T-cell (primary cell): ENCODE measurements around the gene TMEM80. TPM values are rescaled to one million over a fixed set of nuclear protein-coding genes. Genes with fewer than 3 reads are reported as not detected.
"Not testable (repeated sequence)": the region's sequence is repeated elsewhere in the genome, so short reads cannot be mapped to it uniquely, and the experiment has no call there.

Source experiments
- ATAC-seq, 4 experiments: fragments of 200-7000 bp in 3 of 4; fragments of 150-1000 bp in 1 of 4; cut with Tn5 transposase; replicated peaks in 1 of 4; 1 replicate in 3 of 4; 2 replicates in 1 of 4; pipeline ENCODE4 v1.10.0; 2021; ENCODE audit warnings: moderate library complexity in 3 of 4, mild to moderate bottlenecking in 2 of 4, moderate number of reproducible peaks in 1 of 4
- CTCF ChIA-PET, 2 donors: fragments of 300-600 bp; sonication (Branson Sonifier 250); formaldehyde crosslinking; loops; one replicate each; lab custom pipeline; 2022; ENCODE audit warnings: antibody characterized with exemption in 2 of 2; lab: Charles Lee
- POLR2A ChIA-PET, 2 donors: fragments of 300-600 bp; sonication (Branson Sonifier 250); formaldehyde crosslinking; loops; one replicate each; lab custom pipeline; 2022; ENCODE audit warnings: antibody characterized with exemption in 2 of 2; lab: Charles Lee
- DNase-seq, 35 experiments: peaks; one replicate each; pipeline versions ENCODE4 v3.0.0 to v3.0.0-alpha.2; 2013 to 2023
- H3K27ac ChIP-seq: one replicate; pipeline ENCODE4 v1.5.1; 2013; ENCODE audit warnings: low read length
- H3K27me3 ChIP-seq, 2 experiments: replicated peaks in 1 of 2; 1 replicate in 1 of 2; 2 replicates in 1 of 2; pipeline versions ENCODE4 v1.6.1 to v1.7.0; 2013; ENCODE audit warnings: low read length in 1 of 2, mixed read lengths in 1 of 2; ENCODE audit not compliant: control insufficient read depth in 2 of 2, insufficient read depth in 2 of 2; ENCODE audit errors: extremely low read depth in 1 of 2
- H3K36me3 ChIP-seq, 2 donors: 1 replicate in 1 of 2; 2 replicates in 1 of 2; pipeline versions ENCODE4 v1.6.1 to v1.7.0; 2013; ENCODE audit warnings: low read length in 1 of 2; ENCODE audit not compliant: control insufficient read depth in 2 of 2, insufficient read depth in 1 of 2; ENCODE audit errors: extremely low read depth in 1 of 2
- H3K4me1 ChIP-seq, 2 experiments: 1 replicate in 1 of 2; 2 replicates in 1 of 2; pipeline versions ENCODE4 v1.6.1 to v1.7.0; 2013; ENCODE audit warnings: low read length in 2 of 2, mixed read lengths in 1 of 2; ENCODE audit not compliant: insufficient read depth in 2 of 2, control insufficient read depth in 1 of 2; ENCODE audit errors: extremely low read depth in 1 of 2
- H3K4me3 ChIP-seq, 2 donors: 1 replicate in 1 of 2; 2 replicates in 1 of 2; pipeline versions ENCODE4 v1.5.1 to v1.7.0; 2013; ENCODE audit warnings: mild to moderate bottlenecking in 2 of 2, low read length in 1 of 2, moderate library complexity in 1 of 2; ENCODE audit not compliant: control insufficient read depth in 1 of 2; ENCODE audit errors: extremely low read depth in 1 of 2
- H3K9me3 ChIP-seq: 2 replicates; pipeline ENCODE4 v1.7.0; 2013
- H3K27ac Mint-ChIP-seq, 2 donors: one replicate each; pipeline ENCODE4 v1.8.0; 2020 to 2021; ENCODE audit warnings: mild to moderate bottlenecking in 2 of 2, mixed read lengths in 2 of 2
- H3K27me3 Mint-ChIP-seq, 2 donors: one replicate each; pipeline ENCODE4 v1.8.0; 2021 to 2022; ENCODE audit warnings: mixed read lengths in 2 of 2
- H3K36me3 Mint-ChIP-seq: one replicate; pipeline ENCODE4 v1.8.0; 2021; ENCODE audit warnings: mixed read lengths
- H3K4me1 Mint-ChIP-seq, 3 donors: one replicate each; pipeline ENCODE4 v1.8.0; 2020 to 2022; ENCODE audit warnings: mixed read lengths in 3 of 3, mild to moderate bottlenecking in 1 of 3
- H3K4me3 Mint-ChIP-seq, 3 donors: one replicate each; pipeline ENCODE4 v1.8.0; 2020 to 2022; ENCODE audit warnings: mild to moderate bottlenecking in 3 of 3, mixed read lengths in 3 of 3, moderate library complexity in 3 of 3
- H3K9me3 Mint-ChIP-seq, 3 donors: one replicate each; pipeline ENCODE4 v1.8.0; 2020 to 2022; ENCODE audit warnings: mixed read lengths in 3 of 3
- WGBS: methylation state at CpG from one replicate; pipeline ENCODE4 v1.1.5; 2013; ENCODE audit warnings: missing lambda C conversion rate; ENCODE audit not compliant: insufficient coverage; 5-methylcytosine and 5-hydroxymethylcytosine counted together
- total RNA-seq, 35 experiments: library from RNA in 6 of 35; stranded (reverse) in 6 of 35; fragments of 120-200 nt in 1 of 35; gene quantifications; one replicate each; pipeline versions ENCODE4 v1.2.1 to v1.2.4 and lab custom pipeline; 2013 to 2026

TMEM80 gene
- total RNA-seq, 5 donors from 2014 or later (not counting 1 experiment from before 2014, with no cell fraction given): 21.2 to 43.9 (median 42.4) TPM

DNA sequence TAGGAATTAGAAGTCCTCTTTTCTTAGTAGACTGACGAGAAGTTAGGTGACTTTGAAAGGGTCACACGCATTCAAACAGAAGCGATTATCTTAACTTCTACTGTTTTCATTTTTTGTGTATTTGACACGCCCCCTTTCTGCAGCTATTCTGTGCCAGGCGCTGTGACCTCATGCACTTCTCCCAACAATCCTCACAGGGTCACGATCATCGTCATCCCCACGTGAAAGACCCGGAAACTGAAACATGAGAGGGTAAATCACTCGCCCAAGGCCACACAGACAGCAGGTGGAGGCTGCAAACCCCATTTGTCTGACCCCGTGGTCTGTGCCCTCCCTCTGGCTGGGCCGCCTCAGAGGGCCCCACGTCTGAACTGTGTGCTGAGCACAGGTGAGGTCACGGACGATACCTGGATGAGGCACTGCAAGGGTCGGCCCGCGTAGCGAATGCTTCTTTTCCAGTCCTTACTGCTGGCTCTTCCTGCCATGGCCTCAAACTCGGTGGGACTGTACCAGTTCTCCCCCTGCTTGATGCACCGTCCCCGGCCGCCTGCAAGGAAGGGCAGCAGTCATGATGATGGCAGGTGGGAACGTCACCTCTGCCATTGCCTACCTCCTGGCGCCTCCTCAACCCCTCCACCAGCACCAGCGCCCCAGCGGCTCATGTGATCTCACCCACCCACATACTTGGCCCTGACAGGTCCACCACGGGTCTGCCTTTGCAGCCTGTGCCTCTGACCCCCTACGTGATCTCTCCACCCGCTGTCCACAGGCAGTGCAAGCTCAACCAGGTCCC lies 9.0 kb upstream of the TMEM80 start:
- no peak for DNase-seq
- Mint-ChIP-seq H3K27ac (no peak overlapping the region), H3K4me3 (no peak overlapping the region)

DNA sequence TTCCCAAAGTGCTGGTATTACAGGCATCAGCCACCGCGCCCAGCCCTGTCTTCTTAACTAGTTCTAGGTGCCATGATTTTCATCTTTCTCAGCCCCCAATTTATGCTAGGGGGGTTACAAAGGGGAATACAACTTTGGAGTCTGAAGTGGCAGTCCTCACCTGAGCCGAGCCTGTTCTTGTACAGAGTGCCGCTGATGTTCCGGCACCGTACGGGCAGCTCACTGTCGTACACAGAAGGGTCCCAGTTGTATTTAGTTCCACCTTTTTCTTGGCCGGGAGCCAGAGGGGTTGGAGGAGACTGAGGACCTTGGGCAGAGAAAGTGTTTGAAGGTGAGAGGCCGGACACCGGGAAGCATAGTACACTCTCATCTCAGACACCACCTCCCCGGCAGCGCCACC lies 7.9 kb upstream of the TMEM80 start:
- H3K36me3 ChIP-seq: peaks cover 20 to 53% of the 10 kb centered on the region in 2 donors
- H3K27me3 ChIP-seq: no peaks in the 10 kb centered on the region
- Mint-ChIP-seq H3K27ac (no peak overlapping the region), H3K9me3 (no peaks in the 10 kb centered on the region), H3K4me1 (peaks cover 24 to 25% (median 24%) of the 10 kb centered on the region in 3 donors), H3K4me3 (no peak overlapping the region), H3K27me3 (no peaks in the 10 kb centered on the region), H3K36me3 (peaks cover 36% of the 10 kb centered on the region)
- no peak overlapping the region for H3K27ac ChIP-seq
- H3K9me3 ChIP-seq: no peaks in the 10 kb centered on the region
- CTCF ChIA-PET: no interaction called here
- H3K4me3 ChIP-seq: no peak overlapping the region
- ATAC-seq (no peak), DNase-seq (no peak)
- 100% methylated on average over 4 of the region's 13 CpGs for WGBS
- peaks cover 19 to 34% of the 10 kb centered on the region in 2 experiments for H3K4me1 ChIP-seq
- POLR2A ChIA-PET: no interaction called here

More for the DNA sequence above, 9.0 kb upstream of the TMEM80 start:
- H3K27me3 ChIP-seq: no peaks in the 10 kb centered on the region
- ATAC-seq: no peak
- no peak overlapping the region for H3K27ac ChIP-seq
- no peaks in the 10 kb centered on the region for H3K9me3 ChIP-seq
- ChIA-PET CTCF (interaction anchor here in 1 of 2 donors (0.7 kb wide), 1 partner anchor 50 kb away, joined by 7 read pairs; no protein-coding TSS in a partner anchor), POLR2A (no interaction called here)
- peaks cover 12 to 24% of the 10 kb centered on the region in 2 experiments for H3K4me1 ChIP-seq
- H3K36me3 ChIP-seq: peaks cover 22 to 56% of the 10 kb centered on the region in 2 donors
- 92% methylated on average over 24 of the region's 30 CpGs for WGBS
- no peak overlapping the region for H3K4me3 ChIP-seq
- Mint-ChIP-seq H3K4me1 (peaks cover 14 to 15% (median 15%) of the 10 kb centered on the region in 3 donors), H3K9me3 (no peaks in the 10 kb centered on the region), H3K27me3 (no peaks in the 10 kb centered on the region), H3K36me3 (peaks cover 43% of the 10 kb centered on the region)

- Mint-ChIP-seq H3K27ac (no peak overlapping the region), H3K9me3 (no peaks in the 10 kb centered on the region), H3K27me3 (no peaks in the 10 kb centered on the region), H3K36me3 (peaks cover 27% of the 10 kb centered on the region), H3K4me1 (peaks cover 33 to 34% (median 34%) of the 10 kb centered on the region in 3 donors), H3K4me3 (no peak overlapping the region)
- DNase-seq (no peak), ATAC-seq (no peak)
- CTCF ChIA-PET: no interaction called here
- H3K9me3 ChIP-seq: no peaks in the 10 kb centered on the region
- no peaks in the 10 kb centered on the region for H3K27me3 ChIP-seq
- 68% methylated on average over 8 of the region's 9 CpGs for WGBS
- POLR2A ChIA-PET: no interaction called here
- H3K4me3 ChIP-seq: no peak overlapping the region
- no peak overlapping the region for H3K27ac ChIP-seq
- peaks cover 14 to 45% of the 10 kb centered on the region in 2 donors for H3K36me3 ChIP-seq
- peaks cover 27 to 43% of the 10 kb centered on the region in 2 experiments for H3K4me1 ChIP-seq
Measured at GRCh38 chr11:688681-689080, 6.9 kb upstream of the TMEM80 start.

- H3K4me1 ChIP-seq: peaks cover 29 to 52% of the 10 kb centered on the region in 2 experiments
- peaks cover 14 to 38% of the 10 kb centered on the region in 2 donors for H3K36me3 ChIP-seq
- ChIA-PET CTCF (no interaction called here), POLR2A (no interaction called here)
- Mint-ChIP-seq H3K4me3 (peak overlapping the region in 1 of 3 donors; percentile 25), H3K4me1 (peaks cover 34 to 36% (median 36%) of the 10 kb centered on the region in 3 donors), H3K27me3 (no peaks in the 10 kb centered on the region), H3K9me3 (no peaks in the 10 kb centered on the region), H3K36me3 (peaks cover 17% of the 10 kb centered on the region), H3K27ac (peak overlapping the region in 1 of 2 donors; percentile 16)
- no peaks in the 10 kb centered on the region for H3K9me3 ChIP-seq
- no peak overlapping the region for H3K4me3 ChIP-seq
- no peaks in the 10 kb centered on the region for H3K27me3 ChIP-seq
- no peak for ATAC-seq
- DNase-seq: no peak
- WGBS: 86% methylated on average over 6 of the region's 7 CpGs
- no peak overlapping the region for H3K27ac ChIP-seq
Measured at GRCh38 chr11:689625-690024, 6.0 kb upstream of the TMEM80 start.

GRCh38 chr11:690244-690643 lies 5.4 kb upstream of the TMEM80 start:
- 89% methylated on average over 1 of the region's 3 CpGs for WGBS
- H3K4me3 ChIP-seq, H3K9me3 ChIP-seq, H3K27ac ChIP-seq, POLR2A ChIA-PET, H3K9me3 Mint-ChIP-seq, H3K27me3 Mint-ChIP-seq, ATAC-seq, CTCF ChIA-PET, DNase-seq, H3K27me3 ChIP-seq: not testable (repeated sequence)
- H3K27ac Mint-ChIP-seq: peak overlapping the region in 1 of 2 donors; percentile 72
- Histone ChIP-seq H3K4me1 (peaks cover 29 to 52% of the 10 kb centered on the region in 2 experiments), H3K36me3 (peaks cover 14 to 36% of the 10 kb centered on the region in 2 donors)
- peaks cover 34 to 36% (median 36%) of the 10 kb centered on the region in 3 donors for H3K4me1 Mint-ChIP-seq
- peaks cover 15% of the 10 kb centered on the region for H3K36me3 Mint-ChIP-seq
- peak overlapping the region in 1 of 3 donors; percentile 88 for H3K4me3 Mint-ChIP-seq

DNA sequence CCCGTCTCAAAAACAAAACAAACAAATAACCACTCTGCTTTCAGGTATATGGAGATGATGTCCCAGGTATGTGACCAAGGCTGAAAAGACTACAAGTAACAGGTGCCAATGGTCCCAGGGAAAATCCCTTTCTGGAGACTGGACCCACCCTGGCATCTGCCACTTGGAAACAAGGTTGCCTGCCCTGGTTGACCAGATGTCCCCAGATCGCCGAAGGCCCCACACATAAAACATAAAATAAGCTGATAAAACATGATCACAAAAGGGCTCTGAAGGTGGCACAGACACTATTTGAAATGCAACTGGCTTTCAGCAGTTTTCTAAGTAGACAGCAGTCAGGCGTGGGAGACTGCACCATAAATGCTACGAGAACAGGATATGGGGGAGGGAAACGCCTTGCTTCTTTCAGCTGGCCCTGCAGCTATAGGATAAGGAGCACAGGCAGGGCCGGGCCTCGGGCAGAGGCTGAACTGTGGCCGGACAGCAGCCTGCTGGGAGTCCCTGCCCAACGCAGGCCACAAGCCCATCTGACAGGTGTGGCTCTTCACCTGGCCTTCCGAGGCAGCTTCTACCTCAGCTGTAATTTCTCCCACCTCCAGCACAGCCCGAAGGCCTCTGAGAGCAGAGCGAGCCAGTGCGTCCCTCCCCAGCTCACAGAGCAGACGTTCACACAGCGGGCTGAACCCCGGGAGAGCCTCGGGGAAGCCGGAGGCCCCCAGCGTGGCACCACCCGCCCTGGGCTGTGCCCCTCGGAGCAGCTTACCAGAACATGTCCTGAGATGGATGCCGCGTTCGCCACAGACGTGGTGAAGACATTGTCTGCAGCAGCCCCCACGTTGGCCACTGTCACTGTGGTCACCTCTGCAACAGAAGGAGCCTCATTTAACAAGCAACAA lies 4.6 kb upstream of the TMEM80 start:
- peaks cover 14 to 34% of the 10 kb centered on the region in 2 donors for H3K36me3 ChIP-seq
- no peaks in the 10 kb centered on the region for H3K9me3 ChIP-seq
- peaks cover 29 to 52% of the 10 kb centered on the region in 2 experiments for H3K4me1 ChIP-seq
- 53% methylated on average over 25 of the region's 27 CpGs for WGBS
- peak overlapping the region; percentile 32 for H3K27ac ChIP-seq
- peak overlapping the region in 1 of 2 donors; percentile 7 for H3K4me3 ChIP-seq
- CTCF ChIA-PET: no interaction called here
- Mint-ChIP-seq H3K27ac (peak overlapping the region; percentile 72 to 88), H3K27me3 (no peaks in the 10 kb centered on the region), H3K36me3 (peaks cover 15% of the 10 kb centered on the region), H3K4me1 (peaks cover 34 to 36% (median 36%) of the 10 kb centered on the region in 3 donors), H3K4me3 (peak overlapping the region in 2 of 3 donors; percentile 36 to 88), H3K9me3 (no peaks in the 10 kb centered on the region)
- POLR2A ChIA-PET: interaction anchor here in 1 of 2 donors (0.5 to 1.1 kb wide), 2 partner anchors 10 to 27 kb away, joined by 3 to 5 read pairs; no protein-coding TSS in a partner anchor
- no peaks in the 10 kb centered on the region for H3K27me3 ChIP-seq
- ATAC-seq (no peak), DNase-seq (peak in 15 of 35 experiments; percentile 10 to 64 (median 36))
